T-helper 2 cell treated with Interferon-gamma antibody and Interleukin-4, amounts not matched to agents 100 ng/mL and 5 ng/mL, for 36 hours (primary cell): ENCODE measurements around the gene ZNF630. TPM values are rescaled to one million over a fixed set of nuclear protein-coding genes. Genes with fewer than 3 reads are reported as not detected.
"Not testable (repeated sequence)": the region's sequence is repeated elsewhere in the genome, so short reads cannot be mapped to it uniquely, and the experiment has no call there.

ENCODE experiments used
- intact Hi-C: fragments of 100-400 bp; cut with micrococcal nuclease; formaldehyde crosslinking; loops from one replicate; pipeline ENCODE4 v1.15.1; 2023
- total RNA-seq: library from RNA; stranded (reverse); gene quantifications from 2 replicates; pipeline ENCODE4 v1.2.3, GENCODE V29; 2022

ZNF630 gene
- 0.50 and 0.52 TPM in 2 replicates for total RNA-seq

GRCh38 chrX:48071064-48071985 lies at the start of gene ZNF630:
Gene ZNF630, minus strand, starts transcription at chrX:48071640. Its CDS starts 4,754 bp downstream, at chrX:48066886.
- intact Hi-C loops: no loop called here

- intact Hi-C loops: no loop called here
Observed at GRCh38 chrX:48107717-48108116, 36.3 kb upstream of the ZNF630 start.

GRCh38 chrX:48102874-48103374 lies 31.5 kb upstream of the ZNF630 start:
- intact Hi-C loops: no loop called here

- intact Hi-C loops: no loop called here
Observed at GRCh38 chrX:48101443-48101842, 30.0 kb upstream of the ZNF630 start.

GRCh38 chrX:48092558-48092957 lies 21.1 kb upstream of the ZNF630 start:
- intact Hi-C loops: not testable (repeated sequence)

- intact Hi-C loops: no loop called here
Observed at GRCh38 chrX:48090123-48090522, 18.7 kb upstream of the ZNF630 start.

- intact Hi-C loops: no loop called here
Observed at GRCh38 chrX:48086082-48086481, 14.6 kb upstream of the ZNF630 start.

- intact Hi-C loops: no loop called here
Observed at GRCh38 chrX:48083706-48084105, 12.3 kb upstream of the ZNF630 start.

- intact Hi-C loops: no loop called here
Observed at GRCh38 chrX:48083212-48083611, 11.8 kb upstream of the ZNF630 start.

GRCh38 chrX:48076343-48076742 lies 4.9 kb upstream of the ZNF630 start:
- intact Hi-C loops: no loop called here

- intact Hi-C loops: no loop called here
Observed at GRCh38 chrX:48071986-48072605, 656 bp upstream of the ZNF630 start.

- intact Hi-C loops: no loop called here
Observed at GRCh38 chrX:48068096-48068887, 3.1 kb downstream of the ZNF630 start.

- intact Hi-C loops: no loop called here
Observed at GRCh38 chrX:48064261-48064660, 7.2 kb downstream of the ZNF630 start.

- intact Hi-C loops: no loop called here
Observed at GRCh38 chrX:48059296-48059639, 12.2 kb downstream of the ZNF630 start.

GRCh38 chrX:48058621-48059295 lies 12.7 kb downstream of the ZNF630 start:
- intact Hi-C loops: no loop called here

GRCh38 chrX:48046846-48047245 lies 24.6 kb downstream of the ZNF630 start:
- intact Hi-C loops: no loop called here

- intact Hi-C loops: no loop called here
Observed at GRCh38 chrX:48045410-48046311, 25.8 kb downstream of the ZNF630 start.

GRCh38 chrX:48043056-48043455 lies 28.4 kb downstream of the ZNF630 start:
- intact Hi-C loops: no loop called here

GRCh38 chrX:48035891-48036290 lies 35.5 kb downstream of the ZNF630 start:
- intact Hi-C loops: no loop called here

- intact Hi-C loops: not testable (repeated sequence)
Observed at GRCh38 chrX:48030641-48031173, 40.7 kb downstream of the ZNF630 start.
